GM23338 (cell line): ENCODE results near the gene PSMD8. TPM values are rescaled to one million over a fixed set of nuclear protein-coding genes. Genes with fewer than 3 reads are reported as not detected.
A peak's percentile ranks its signal among the peaks of the same experiment; 100 is the strongest.

ENCODE experiments used
- ATAC-seq: fragments of 200-7000 bp; cut with Tn5 transposase; 3 replicates; pipeline ENCODE4 v1.9.1; 2020
- DNase-seq: peaks from one replicate; pipeline ENCODE4 v3.0.0-alpha.2; 2015; ENCODE audit warnings: low spot score
- H2AFZ ChIP-seq: fragments of 200-600 bp; sonication (generic); 2 replicates; pipeline ENCODE4 v1.8.0; 2016; ENCODE audit warnings: antibody characterized with exemption, mild to moderate bottlenecking, moderate library complexity
- H3F3A ChIP-seq: fragments of 200-600 bp; sonication (generic); replicated peaks from 2 replicates; pipeline ENCODE4 v1.8.0; 2017; ENCODE audit warnings: antibody characterized with exemption, mixed run types, low read depth
- H3K27ac ChIP-seq: fragments of 200-600 bp; sonication (generic); 2 replicates; pipeline ENCODE4 v1.6.1; 2016; ENCODE audit warnings: low read depth
- H3K27me3 ChIP-seq: fragments of 200-600 bp; sonication (generic); 2 replicates; pipeline ENCODE4 v1.8.0; 2016; ENCODE audit warnings: mild to moderate bottlenecking, mixed run types, moderate library complexity; ENCODE audit not compliant: insufficient read depth
- H3K36me3 ChIP-seq: fragments of 200-600 bp; sonication (generic); 2 replicates; pipeline ENCODE4 v1.8.0; 2016; ENCODE audit warnings: mild to moderate bottlenecking; ENCODE audit not compliant: insufficient read depth
- H3K4me1 ChIP-seq: fragments of 200-600 bp; sonication (generic); 2 replicates; pipeline ENCODE4 v1.8.0; 2016; ENCODE audit warnings: mild to moderate bottlenecking, moderate library complexity; ENCODE audit not compliant: insufficient read depth
- H3K4me2 ChIP-seq: fragments of 200-600 bp; sonication (generic); 2 replicates; pipeline ENCODE4 v1.7.1; 2017; ENCODE audit warnings: mixed run types
- H3K4me3 ChIP-seq: fragments of 200-600 bp; sonication (generic); 2 replicates; pipeline ENCODE4 v1.6.1; 2016; ENCODE audit warnings: mixed run types
- H3K79me2 ChIP-seq: fragments of 200-600 bp; sonication (generic); replicated peaks from 2 replicates; pipeline ENCODE4 v1.8.0; 2017; ENCODE audit warnings: mild to moderate bottlenecking; ENCODE audit not compliant: insufficient read depth
- H3K9me2 ChIP-seq: fragments of 200-600 bp; sonication (generic); 2 replicates; pipeline ENCODE4 v1.8.0; 2017; ENCODE audit not compliant: insufficient read depth
- H4K20me1 ChIP-seq: fragments of 200-600 bp; sonication (generic); replicated peaks from 2 replicates; pipeline ENCODE4 v1.8.0; 2017; ENCODE audit warnings: mild to moderate bottlenecking; ENCODE audit not compliant: insufficient read depth
- H3K27ac Mint-ChIP-seq: 2 replicates; pipeline ENCODE4 v1.8.0; 2020; ENCODE audit warnings: inconsistent platforms, mild to moderate bottlenecking, moderate library complexity, mixed read lengths
- H3K27me3 Mint-ChIP-seq: 3 replicates; pipeline ENCODE4 v1.8.0; 2022; ENCODE audit warnings: low read depth, mild to moderate bottlenecking, moderate library complexity, mixed read lengths, inconsistent platforms; ENCODE audit not compliant: insufficient read depth, poor library complexity
- H3K36me3 Mint-ChIP-seq: 3 replicates; pipeline ENCODE4 v1.8.0; 2021; ENCODE audit warnings: low read depth, mild to moderate bottlenecking, inconsistent platforms, moderate library complexity, mixed read lengths
- H3K4me1 Mint-ChIP-seq: 3 replicates; pipeline ENCODE4 v1.8.0; 2020; ENCODE audit warnings: mild to moderate bottlenecking, inconsistent platforms, mixed read lengths
- H3K4me3 Mint-ChIP-seq: 3 replicates; pipeline ENCODE4 v1.8.0; 2021; ENCODE audit warnings: moderate library complexity, mild to moderate bottlenecking, inconsistent platforms, mixed read lengths
- H3K9me3 Mint-ChIP-seq: 3 replicates; pipeline ENCODE4 v1.8.0; 2020; ENCODE audit warnings: moderate library complexity, mild to moderate bottlenecking, inconsistent platforms, mixed read lengths
- CREB1 ChIP-seq: fragments of 250-450 bp; sonication (Bioruptor Pico); IDR thresholded peaks from 2 replicates; pipeline ENCODE4 v1.5.0; 2020; ENCODE audit warnings: low read depth, mild to moderate bottlenecking, moderate library complexity
- EZH2 ChIP-seq: fragments of 200-600 bp; sonication (generic); IDR thresholded peaks from one replicate; pipeline ENCODE4 v1.8.0; 2017; ENCODE audit warnings: antibody characterized with exemption, mild to moderate bottlenecking, low read depth; ENCODE audit not compliant: unreplicated experiment
- EZH2phosphoT487 ChIP-seq: fragments of 200-600 bp; sonication (generic); IDR thresholded peaks from one replicate; pipeline ENCODE4 v1.8.1; 2018; ENCODE audit warnings: antibody characterized with exemption; ENCODE audit not compliant: unreplicated experiment
- JUNB ChIP-seq: IDR thresholded peaks from one replicate; pipeline ENCODE4 v1.6.1; 2016; ENCODE audit warnings: antibody characterized with exemption; ENCODE audit not compliant: unreplicated experiment
- NANOG ChIP-seq: IDR thresholded peaks from 2 replicates; pipeline ENCODE4 v1.6.1; 2016; ENCODE audit warnings: antibody characterized with exemption, borderline replicate concordance
- POLR2AphosphoS5 ChIP-seq: IDR thresholded peaks from 2 replicates; pipeline ENCODE4 v1.6.1; 2016; ENCODE audit warnings: antibody characterized with exemption, low read depth
- STAT1 ChIP-seq: IDR thresholded peaks from one replicate; pipeline ENCODE4 v1.6.1; 2016; ENCODE audit warnings: antibody characterized with exemption; ENCODE audit not compliant: unreplicated experiment
- ZNF114 ChIP-seq: fragments of 250-450 bp; sonication (Bioruptor Pico); IDR thresholded peaks from 2 replicates; pipeline ENCODE4 v1.5.0; 2020; ENCODE audit warnings: mild to moderate bottlenecking, moderate library complexity
- ZNF331 ChIP-seq: fragments of 250-450 bp; sonication (Bioruptor Pico); IDR thresholded peaks from 2 replicates; pipeline ENCODE4 v1.5.0; 2020; ENCODE audit warnings: low read depth, mild to moderate bottlenecking, moderate library complexity
- polyA plus RNA-seq: library from polyadenylated mRNA; unstranded; fragments of >200 nt; fragmentation: Nextera tagmentation; extraction: Ambion mirVana; gene quantifications from 2 replicates; pipeline ENCODE4 v1.2.1, GENCODE V29; 2016
- total RNA-seq: library from RNA; depleted of rRNA; stranded (reverse); fragments of >200 nt; shearing (Covaris generic); gene quantifications from 2 replicates; pipeline ENCODE4 v1.2.3, GENCODE V29; 2014
- TF ChIP-seq, protein P1 (sequence below): IDR thresholded peaks from one replicate; pipeline ENCODE4 v1.6.1; 2018; ENCODE audit warnings: antibody characterized with exemption; ENCODE audit not compliant: unreplicated experiment
- TF ChIP-seq, protein P2 (sequence below), 2 experiments: fragments of 200-600 bp in 1 of 2; sonication (generic) in 1 of 2; conservative IDR thresholded peaks; 2 replicates each; pipeline versions ENCODE4 v1.5.1 to v1.6.1; 2016 to 2017; ENCODE audit warnings: antibody characterized with exemption in 2 of 2, low read depth in 2 of 2, mild to moderate bottlenecking in 2 of 2, moderate library complexity in 1 of 2
- TF ChIP-seq, protein P3 (sequence below): IDR thresholded peaks from 2 replicates; pipeline ENCODE4 v1.6.1; 2016; ENCODE audit warnings: antibody characterized with exemption
- TF ChIP-seq, protein P4 (sequence below): fragments of 250-450 bp; sonication (Bioruptor Pico); IDR thresholded peaks from 2 replicates; pipeline ENCODE4 v1.5.0; 2020; ENCODE audit warnings: mild to moderate bottlenecking, moderate library complexity

PSMD8 gene
- total and polyA plus RNA-seq, 2 experiments from 2014 or later, result 129 to 241 TPM

DNA sequence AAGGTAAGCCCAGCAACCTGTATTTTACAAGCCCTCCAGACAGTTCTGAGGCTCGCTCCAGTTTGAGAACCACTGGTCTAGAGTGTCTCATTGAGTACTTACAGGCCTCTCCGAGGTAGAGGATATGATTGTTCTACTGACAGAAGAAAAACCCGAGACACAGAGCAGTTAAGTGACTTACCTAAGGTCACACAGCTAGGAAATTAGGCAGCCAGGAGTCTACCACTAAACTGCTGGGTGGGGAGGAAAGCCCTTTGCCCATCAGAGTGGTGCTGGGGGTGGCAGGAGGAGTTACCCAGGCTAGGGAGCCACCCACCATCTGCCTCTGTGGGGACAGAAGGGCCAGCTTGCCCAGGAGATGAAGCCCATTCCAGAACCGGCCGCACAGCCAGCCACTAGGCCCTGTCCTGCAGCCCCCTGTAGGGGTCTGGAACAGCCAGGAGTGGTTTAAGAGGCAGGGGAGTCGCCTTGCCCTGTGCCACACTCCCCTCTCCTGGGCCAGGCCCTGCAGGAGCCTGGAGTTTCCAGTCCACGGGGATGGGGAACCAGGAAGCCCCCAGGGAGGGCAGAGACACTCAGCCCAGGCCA, 50.9 kb downstream of the PSMD8 start:
- no peaks in the 10 kb centered on the region for H3K79me2 ChIP-seq
- H3K36me3 ChIP-seq, result no peaks in the 10 kb centered on the region
- Mint-ChIP-seq H3K36me3 (no peaks in the 10 kb centered on the region), H3K27ac (no peak overlapping the region; the same call in 1 of the 2 replicates), H3K27me3 (peaks cover 14% of the 10 kb centered on the region), H3K9me3 (no peaks in the 10 kb centered on the region), H3K4me1 (peaks cover 9% of the 10 kb centered on the region), H3K4me3 (peak overlapping the region; percentile 43; the same call in 1 of the 3 replicates)
- peak overlapping the region; percentile 46 for H3K4me3 ChIP-seq
- peak overlapping the region; percentile 56; the same call in 1 of the 2 replicates for H3K4me2 ChIP-seq
- TF ChIP-seq, protein P1, sequence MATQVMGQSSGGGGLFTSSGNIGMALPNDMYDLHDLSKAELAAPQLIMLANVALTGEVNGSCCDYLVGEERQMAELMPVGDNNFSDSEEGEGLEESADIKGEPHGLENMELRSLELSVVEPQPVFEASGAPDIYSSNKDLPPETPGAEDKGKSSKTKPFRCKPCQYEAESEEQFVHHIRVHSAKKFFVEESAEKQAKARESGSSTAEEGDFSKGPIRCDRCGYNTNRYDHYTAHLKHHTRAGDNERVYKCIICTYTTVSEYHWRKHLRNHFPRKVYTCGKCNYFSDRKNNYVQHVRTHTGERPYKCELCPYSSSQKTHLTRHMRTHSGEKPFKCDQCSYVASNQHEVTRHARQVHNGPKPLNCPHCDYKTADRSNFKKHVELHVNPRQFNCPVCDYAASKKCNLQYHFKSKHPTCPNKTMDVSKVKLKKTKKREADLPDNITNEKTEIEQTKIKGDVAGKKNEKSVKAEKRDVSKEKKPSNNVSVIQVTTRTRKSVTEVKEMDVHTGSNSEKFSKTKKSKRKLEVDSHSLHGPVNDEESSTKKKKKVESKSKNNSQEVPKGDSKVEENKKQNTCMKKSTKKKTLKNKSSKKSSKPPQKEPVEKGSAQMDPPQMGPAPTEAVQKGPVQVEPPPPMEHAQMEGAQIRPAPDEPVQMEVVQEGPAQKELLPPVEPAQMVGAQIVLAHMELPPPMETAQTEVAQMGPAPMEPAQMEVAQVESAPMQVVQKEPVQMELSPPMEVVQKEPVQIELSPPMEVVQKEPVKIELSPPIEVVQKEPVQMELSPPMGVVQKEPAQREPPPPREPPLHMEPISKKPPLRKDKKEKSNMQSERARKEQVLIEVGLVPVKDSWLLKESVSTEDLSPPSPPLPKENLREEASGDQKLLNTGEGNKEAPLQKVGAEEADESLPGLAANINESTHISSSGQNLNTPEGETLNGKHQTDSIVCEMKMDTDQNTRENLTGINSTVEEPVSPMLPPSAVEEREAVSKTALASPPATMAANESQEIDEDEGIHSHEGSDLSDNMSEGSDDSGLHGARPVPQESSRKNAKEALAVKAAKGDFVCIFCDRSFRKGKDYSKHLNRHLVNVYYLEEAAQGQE, result no peak
- TF ChIP-seq, protein P2, sequence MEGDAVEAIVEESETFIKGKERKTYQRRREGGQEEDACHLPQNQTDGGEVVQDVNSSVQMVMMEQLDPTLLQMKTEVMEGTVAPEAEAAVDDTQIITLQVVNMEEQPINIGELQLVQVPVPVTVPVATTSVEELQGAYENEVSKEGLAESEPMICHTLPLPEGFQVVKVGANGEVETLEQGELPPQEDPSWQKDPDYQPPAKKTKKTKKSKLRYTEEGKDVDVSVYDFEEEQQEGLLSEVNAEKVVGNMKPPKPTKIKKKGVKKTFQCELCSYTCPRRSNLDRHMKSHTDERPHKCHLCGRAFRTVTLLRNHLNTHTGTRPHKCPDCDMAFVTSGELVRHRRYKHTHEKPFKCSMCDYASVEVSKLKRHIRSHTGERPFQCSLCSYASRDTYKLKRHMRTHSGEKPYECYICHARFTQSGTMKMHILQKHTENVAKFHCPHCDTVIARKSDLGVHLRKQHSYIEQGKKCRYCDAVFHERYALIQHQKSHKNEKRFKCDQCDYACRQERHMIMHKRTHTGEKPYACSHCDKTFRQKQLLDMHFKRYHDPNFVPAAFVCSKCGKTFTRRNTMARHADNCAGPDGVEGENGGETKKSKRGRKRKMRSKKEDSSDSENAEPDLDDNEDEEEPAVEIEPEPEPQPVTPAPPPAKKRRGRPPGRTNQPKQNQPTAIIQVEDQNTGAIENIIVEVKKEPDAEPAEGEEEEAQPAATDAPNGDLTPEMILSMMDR (conservative IDR thresholded peaks at IDR 0.05; ENCODE audit: low read depth in 2 of 2), result no peak
- TF ChIP-seq EZH2phosphoT487, result no peak
- TF ChIP-seq ZNF331 (CRISPR knock-in tag), result no peak
- TF ChIP-seq STAT1, result no peak
- no peak for TF ChIP-seq EZH2
- TF ChIP-seq POLR2AphosphoS5, result no peak
- TF ChIP-seq CREB1, result no peak
- no peak for TF ChIP-seq NANOG
- TF ChIP-seq, protein P3, sequence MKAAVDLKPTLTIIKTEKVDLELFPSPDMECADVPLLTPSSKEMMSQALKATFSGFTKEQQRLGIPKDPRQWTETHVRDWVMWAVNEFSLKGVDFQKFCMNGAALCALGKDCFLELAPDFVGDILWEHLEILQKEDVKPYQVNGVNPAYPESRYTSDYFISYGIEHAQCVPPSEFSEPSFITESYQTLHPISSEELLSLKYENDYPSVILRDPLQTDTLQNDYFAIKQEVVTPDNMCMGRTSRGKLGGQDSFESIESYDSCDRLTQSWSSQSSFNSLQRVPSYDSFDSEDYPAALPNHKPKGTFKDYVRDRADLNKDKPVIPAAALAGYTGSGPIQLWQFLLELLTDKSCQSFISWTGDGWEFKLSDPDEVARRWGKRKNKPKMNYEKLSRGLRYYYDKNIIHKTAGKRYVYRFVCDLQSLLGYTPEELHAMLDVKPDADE, result no peak
- no peak for TF ChIP-seq JUNB
- TF ChIP-seq, protein P4, sequence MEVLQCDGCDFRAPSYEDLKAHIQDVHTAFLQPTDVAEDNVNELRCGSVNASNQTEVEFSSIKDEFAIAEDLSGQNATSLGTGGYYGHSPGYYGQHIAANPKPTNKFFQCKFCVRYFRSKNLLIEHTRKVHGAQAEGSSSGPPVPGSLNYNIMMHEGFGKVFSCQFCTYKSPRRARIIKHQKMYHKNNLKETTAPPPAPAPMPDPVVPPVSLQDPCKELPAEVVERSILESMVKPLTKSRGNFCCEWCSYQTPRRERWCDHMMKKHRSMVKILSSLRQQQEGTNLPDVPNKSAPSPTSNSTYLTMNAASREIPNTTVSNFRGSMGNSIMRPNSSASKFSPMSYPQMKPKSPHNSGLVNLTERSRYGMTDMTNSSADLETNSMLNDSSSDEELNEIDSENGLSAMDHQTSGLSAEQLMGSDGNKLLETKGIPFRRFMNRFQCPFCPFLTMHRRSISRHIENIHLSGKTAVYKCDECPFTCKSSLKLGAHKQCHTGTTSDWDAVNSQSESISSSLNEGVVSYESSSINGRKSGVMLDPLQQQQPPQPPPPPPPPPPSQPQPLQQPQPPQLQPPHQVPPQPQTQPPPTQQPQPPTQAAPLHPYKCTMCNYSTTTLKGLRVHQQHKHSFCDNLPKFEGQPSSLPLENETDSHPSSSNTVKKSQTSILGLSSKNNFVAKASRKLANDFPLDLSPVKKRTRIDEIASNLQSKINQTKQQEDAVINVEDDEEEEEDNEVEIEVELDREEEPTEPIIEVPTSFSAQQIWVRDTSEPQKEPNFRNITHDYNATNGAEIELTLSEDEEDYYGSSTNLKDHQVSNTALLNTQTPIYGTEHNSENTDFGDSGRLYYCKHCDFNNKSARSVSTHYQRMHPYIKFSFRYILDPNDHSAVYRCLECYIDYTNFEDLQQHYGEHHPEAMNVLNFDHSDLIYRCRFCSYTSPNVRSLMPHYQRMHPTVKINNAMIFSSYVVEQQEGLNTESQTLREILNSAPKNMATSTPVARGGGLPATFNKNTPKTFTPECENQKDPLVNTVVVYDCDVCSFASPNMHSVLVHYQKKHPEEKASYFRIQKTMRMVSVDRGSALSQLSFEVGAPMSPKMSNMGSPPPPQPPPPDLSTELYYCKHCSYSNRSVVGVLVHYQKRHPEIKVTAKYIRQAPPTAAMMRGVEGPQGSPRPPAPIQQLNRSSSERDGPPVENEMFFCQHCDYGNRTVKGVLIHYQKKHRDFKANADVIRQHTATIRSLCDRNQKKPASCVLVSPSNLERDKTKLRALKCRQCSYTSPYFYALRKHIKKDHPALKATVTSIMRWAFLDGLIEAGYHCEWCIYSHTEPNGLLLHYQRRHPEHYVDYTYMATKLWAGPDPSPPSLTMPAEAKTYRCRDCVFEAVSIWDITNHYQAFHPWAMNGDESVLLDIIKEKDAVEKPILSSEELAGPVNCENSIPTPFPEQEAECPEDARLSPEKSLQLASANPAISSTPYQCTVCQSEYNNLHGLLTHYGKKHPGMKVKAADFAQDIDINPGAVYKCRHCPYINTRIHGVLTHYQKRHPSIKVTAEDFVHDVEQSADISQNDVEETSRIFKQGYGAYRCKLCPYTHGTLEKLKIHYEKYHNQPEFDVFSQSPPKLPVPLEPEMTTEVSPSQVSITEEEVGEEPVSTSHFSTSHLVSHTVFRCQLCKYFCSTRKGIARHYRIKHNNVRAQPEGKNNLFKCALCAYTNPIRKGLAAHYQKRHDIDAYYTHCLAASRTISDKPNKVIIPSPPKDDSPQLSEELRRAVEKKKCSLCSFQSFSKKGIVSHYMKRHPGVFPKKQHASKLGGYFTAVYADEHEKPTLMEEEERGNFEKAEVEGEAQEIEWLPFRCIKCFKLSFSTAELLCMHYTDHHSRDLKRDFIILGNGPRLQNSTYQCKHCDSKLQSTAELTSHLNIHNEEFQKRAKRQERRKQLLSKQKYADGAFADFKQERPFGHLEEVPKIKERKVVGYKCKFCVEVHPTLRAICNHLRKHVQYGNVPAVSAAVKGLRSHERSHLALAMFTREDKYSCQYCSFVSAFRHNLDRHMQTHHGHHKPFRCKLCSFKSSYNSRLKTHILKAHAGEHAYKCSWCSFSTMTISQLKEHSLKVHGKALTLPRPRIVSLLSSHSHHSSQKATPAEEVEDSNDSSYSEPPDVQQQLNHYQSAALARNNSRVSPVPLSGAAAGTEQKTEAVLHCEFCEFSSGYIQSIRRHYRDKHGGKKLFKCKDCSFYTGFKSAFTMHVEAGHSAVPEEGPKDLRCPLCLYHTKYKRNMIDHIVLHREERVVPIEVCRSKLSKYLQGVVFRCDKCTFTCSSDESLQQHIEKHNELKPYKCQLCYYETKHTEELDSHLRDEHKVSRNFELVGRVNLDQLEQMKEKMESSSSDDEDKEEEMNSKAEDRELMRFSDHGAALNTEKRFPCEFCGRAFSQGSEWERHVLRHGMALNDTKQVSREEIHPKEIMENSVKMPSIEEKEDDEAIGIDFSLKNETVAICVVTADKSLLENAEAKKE (CRISPR knock-in tag), result no peak
- TF ChIP-seq ZNF114 (CRISPR knock-in tag), result no peak
- peak; percentile 55 for ATAC-seq
- H3K27ac ChIP-seq, result no peak overlapping the region
- peaks cover 22% of the 10 kb centered on the region for H3K4me1 ChIP-seq
- H3K9me2 ChIP-seq, result no peaks in the 10 kb centered on the region
- H4K20me1 ChIP-seq, result no peaks in the 10 kb centered on the region
- peak overlapping the region; percentile 66 for H2AFZ ChIP-seq
- no peak for DNase-seq
- H3K27me3 ChIP-seq, result no peaks in the 10 kb centered on the region
- peaks cover 20% of the 10 kb centered on the region; the same call in 1 of the 2 replicates for H3F3A ChIP-seq
